HG02623 (cell line): ENCODE measurements around the gene RPIA.

ENCODE experiments used
- ATAC-seq: cut with Tn5 transposase; IDR thresholded peaks from one replicate; pipeline ENCODE4 v1.9.1; 2021; ENCODE audit warnings: moderate library complexity; ENCODE audit not compliant: unreplicated experiment

Gene RPIA

GRCh38 chr2:88684519-88684918 is 7.0 kb upstream of the RPIA start:
- no peak for ATAC-seq

- no peak for ATAC-seq
Measured at GRCh38 chr2:88686320-88686719, 5.2 kb upstream of the RPIA start.

GRCh38 chr2:88687384-88687783 is 4.1 kb upstream of the RPIA start:
- ATAC-seq, result no peak

DNA sequence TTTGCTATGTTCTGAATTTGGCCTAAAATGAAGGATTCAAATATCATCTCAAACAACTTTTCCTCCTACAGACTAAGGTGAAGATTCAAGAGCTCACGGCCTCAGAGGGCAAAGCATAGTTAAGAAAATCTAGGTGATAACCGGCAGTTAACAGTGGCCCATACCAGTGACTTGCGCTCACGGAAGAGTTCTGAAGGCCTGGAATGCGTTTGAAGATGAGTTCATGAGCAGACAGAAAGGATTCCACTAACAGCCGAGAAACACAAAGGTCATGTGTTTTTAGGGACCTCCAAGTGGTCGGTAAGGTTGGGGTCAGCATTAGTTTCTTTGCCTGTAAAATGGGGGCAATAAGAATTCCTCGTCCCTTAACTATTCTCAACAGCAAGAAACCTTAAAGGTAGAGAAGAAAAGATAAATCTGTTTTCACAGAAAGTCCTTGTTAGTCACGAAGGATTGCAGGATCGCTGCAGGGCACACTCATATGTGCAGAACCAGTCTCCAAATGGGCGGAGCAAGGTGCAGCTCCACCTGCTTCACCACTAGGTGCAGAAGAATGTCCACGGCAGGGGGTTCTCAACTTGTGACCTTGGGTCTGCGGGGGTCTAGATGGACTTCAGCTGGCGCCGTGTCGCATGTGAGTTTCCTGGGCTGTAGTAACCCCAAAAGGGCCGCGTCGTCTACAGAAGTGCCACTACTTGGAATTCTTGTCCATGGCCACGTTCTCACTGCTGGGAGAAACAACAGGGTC is 708 bp upstream of the RPIA start:
- peak; percentile 1 for ATAC-seq

DNA sequence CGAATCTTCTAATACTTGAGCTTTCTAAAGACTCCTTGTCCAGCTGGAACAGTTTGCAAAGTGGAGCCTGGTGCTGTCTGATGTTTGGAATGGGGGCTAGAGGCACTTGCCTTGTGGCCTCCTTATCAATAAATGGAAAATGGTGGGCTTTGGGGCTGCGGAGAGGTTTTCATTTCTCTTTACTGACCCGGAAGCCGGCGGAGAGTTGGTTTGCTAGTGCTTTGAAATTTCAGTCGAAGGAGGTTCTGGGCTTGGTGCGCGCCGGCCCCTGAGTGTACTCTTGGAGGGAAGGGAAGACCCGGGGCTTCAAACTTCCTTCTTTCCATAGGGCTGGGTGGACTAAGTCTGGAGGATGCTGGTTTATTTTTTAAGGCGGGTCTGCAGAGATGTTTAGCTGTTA is 714 bp downstream of the RPIA start:
- ATAC-seq, result no peak

DNA sequence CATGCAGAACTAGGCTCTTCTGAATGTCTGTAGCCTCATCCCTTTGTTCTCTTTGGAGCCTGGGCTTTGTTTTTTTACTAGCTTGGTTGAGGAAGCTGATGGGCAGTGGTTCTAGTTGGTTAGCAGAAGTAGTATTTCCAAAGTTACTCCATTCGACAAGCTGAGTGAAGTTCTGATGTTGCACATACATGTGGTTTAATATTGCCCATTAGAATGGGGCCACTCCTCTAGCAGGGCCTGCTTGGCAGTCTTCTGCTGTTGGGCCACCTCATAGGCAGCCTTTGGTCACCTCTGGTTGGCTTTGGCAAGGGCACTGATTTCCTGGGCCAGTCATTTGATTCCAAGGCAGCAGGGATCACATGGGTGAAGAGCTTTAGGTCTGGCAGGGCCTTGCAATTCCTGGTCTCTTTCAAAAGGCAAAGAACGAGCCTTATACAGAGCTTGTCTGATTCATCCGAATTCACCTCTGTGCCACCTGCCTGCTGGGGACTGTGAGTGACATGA is 2.5 kb downstream of the RPIA start:
- ATAC-seq, result no peak

GRCh38 chr2:88696611-88697010 is 5.1 kb downstream of the RPIA start:
- no peak for ATAC-seq

DNA sequence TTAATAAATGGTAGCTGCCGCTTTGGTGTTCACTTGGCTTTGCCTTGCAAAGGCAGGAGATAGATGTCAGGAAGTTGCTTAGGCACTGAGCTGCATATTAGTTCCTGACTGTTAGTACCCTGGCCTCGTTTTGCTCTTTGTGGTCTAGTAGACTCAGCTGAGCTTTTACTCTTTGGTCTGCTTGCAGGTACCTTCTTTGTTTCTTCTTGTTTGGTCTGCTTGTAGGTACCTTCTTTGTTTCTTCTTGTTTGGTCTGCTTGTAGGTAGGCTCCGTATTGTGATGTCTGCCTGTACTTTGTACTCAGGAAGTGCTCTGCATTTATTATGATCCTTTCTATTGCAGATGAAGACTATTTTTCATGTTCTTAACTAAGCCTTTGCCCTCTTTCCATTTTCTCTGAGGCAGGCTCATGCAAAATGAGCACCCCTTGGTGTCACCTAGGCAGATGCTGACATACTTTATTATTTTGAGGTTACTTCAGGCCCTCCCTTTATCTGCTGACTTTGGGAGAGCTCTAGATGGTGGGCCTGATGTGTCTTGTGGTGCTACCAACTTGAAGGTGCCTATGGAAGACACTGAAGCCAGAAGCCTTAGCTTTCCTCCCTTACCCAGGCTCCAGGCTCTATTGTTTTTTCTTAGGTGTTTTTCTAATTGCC is 6.0 kb downstream of the RPIA start:
- ATAC-seq, result no peak

GRCh38 chr2:88698027-88698413 is 6.5 kb downstream of the RPIA start:
- ATAC-seq, result no peak

DNA sequence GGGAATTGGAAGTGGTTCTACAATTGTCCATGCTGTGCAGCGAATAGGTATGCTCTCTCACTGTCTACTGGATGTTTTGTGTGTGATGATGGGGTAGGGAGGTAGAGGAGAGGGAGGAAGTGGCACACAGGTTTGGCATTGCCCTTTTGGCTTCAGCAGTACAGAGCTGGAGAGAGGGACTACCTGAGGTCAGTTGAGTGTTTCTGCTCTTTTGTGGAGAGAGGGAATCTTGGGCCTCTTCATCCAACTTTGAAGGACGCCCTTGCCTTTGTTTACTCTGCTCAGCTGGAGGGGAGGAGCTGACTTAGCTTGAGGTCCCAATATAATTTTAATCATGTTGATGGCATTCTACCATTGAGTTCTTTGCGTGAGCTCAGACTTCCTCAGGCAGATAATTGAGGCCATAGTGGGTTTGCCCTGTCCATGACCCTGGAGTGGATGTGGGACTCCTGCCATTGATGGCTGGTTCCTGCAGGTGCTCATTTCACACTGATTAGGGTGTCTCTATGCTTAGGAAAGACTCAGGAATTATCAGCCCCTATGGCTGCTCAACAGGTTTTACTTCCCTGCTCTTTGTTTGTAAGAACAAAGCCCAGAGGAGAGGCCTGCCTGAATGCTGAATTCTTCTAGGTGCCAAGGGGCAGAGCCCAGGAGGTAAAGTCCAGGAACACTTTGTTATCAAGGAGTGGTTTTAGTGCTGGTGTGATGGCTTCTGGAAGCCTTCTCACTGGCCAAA is 7.2 kb downstream of the RPIA start:
- no peak for ATAC-seq

GRCh38 chr2:88707003-88707402 is 15.5 kb downstream of the RPIA start:
- no peak for ATAC-seq

GRCh38 chr2:88709181-88709631 is 17.7 kb downstream of the RPIA start:
- no peak for ATAC-seq

DNA sequence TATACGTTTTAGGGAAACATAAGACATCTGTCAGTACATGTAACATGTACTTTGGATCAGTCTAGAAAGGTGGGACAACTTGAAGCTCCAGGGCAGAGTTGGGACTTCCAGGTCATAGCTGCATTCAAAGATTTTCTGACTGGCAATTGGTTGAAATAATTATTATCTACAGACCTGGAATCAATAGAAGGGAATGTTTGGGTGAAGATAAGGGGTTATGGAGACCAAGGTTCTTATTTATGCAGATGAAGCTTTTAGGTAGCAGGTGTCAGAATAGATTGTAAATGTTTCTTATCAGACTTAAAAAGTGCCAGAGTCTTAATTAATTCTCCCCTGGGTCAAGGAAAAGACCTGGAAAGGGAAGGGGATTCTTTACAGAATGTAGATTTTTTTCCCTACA is 19.8 kb downstream of the RPIA start:
- ATAC-seq, result no peak

GRCh38 chr2:88711897-88712296 is 20.4 kb downstream of the RPIA start:
- no peak for ATAC-seq

DNA sequence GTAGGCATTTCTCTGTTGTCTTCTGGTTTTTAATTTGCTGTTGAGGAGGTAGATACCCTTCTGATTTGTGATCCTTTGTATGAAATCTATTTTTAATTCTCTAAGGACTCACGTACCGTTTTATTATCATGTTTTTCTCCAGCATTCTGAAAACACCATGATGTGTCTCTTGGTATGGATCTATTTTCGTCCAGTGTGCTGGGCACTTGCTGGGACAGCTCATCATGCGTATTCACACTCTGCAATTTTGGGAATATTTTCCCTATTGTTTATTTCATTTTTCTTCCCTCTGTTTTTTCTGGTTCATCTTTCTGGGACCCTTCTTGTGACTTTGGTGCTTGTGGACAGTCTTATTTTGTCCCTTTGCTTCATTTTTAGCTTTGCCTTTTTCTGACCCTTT is 21.9 kb downstream of the RPIA start:
- ATAC-seq, result no peak

GRCh38 chr2:88714667-88715066 is 23.2 kb downstream of the RPIA start:
- no peak for ATAC-seq

- no peak for ATAC-seq
Measured at GRCh38 chr2:88720399-88720798, 28.9 kb downstream of the RPIA start.

DNA sequence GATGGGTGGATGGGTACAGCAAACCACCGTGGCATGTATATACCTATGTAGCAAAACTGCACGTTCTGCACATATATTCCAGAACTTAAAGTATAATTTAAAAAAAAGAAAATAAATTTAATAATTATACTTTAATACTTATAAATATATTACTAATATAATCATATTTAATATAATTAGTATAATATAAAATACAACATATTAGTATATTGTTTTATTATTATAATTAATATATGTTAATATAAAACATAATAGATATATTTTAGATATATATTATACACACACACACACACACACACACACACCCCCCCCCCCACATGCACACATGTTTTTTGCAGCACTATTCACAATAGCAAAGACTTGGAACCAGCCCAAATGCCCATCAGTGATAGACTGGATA is 29.8 kb downstream of the RPIA start:
- ATAC-seq, result no peak

GRCh38 chr2:88724643-88725332 is 33.3 kb downstream of the RPIA start:
- ATAC-seq, result no peak

DNA sequence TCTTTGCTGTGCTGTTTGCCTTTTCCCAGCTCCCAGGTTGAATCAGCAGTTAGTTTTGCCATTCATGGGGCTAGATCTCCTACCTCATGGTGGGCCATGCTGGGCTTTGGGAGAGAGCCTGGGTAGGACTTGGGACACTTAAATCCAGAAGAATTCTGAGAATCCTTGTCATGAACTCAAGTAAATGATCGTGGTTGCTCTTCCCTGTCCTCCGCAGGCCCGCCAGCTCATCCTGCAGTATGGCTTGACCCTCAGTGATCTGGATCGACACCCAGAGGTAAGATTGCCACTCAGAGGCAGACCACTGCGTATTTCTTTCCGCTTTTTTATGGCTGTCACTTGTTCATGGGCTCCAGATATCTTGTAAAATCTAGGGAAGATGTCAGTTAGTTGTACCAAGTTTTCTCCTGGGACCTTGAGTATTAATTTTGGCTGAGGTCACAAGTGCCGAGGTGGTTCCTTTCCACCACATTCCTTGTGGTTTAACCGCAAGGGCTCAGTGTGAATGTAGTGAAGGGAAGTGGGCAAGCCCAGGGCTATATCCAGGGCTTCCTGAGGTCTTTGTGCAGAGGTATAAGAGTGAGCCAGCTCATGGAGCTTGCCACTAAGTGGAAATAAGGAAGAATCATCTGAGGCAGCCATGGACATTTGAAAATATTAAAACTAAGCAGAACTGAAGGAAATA is 37.7 kb downstream of the RPIA start:
- no peak for ATAC-seq
